GM18861 (cell line): ENCODE measurements around the gene EYS.

ENCODE experiments used
- ATAC-seq: cut with Tn5 transposase; IDR thresholded peaks from one replicate; pipeline ENCODE4 v1.9.1; 2021; ENCODE audit not compliant: unreplicated experiment

Gene EYS

DNA sequence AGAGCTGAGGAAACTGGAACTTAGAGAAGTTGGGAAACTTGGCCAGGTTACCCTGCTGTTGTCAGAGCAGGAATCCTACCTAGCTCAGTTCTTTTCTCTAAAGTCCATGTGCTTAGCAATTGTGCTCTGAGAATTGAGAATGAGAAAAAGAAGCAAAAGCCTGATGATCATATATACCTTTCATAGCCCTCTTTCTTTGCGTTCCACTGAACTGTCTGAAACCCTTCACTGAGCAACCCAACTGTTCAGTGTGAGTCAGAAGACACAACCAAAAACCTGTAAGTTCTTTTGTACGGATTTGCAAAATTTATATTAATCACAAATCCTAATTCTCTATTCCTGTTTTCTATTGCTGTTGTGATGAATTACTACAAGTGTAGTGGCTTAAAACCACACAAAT is 1990.9 kb downstream of the EYS start:
- no peak for ATAC-seq

DNA sequence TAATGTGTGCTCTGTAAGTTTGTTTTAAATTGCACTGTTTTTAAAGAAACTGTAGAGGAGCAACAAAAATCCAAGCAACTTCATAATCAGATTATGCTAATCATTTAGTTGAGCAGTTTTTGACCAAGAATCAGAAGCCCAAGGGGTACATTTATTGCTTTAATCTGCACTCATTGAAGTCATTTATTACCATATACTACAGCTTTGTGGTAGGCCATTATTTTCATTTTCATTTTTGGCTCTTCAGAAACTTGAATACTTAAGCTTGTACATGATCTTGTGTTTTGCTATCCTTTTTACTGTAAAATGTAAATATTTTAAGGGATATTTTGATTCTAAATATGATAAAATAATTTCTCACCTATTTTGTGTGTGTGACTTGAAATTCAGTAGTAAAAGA is 1992.9 kb downstream of the EYS start:
- ATAC-seq = no peak

DNA sequence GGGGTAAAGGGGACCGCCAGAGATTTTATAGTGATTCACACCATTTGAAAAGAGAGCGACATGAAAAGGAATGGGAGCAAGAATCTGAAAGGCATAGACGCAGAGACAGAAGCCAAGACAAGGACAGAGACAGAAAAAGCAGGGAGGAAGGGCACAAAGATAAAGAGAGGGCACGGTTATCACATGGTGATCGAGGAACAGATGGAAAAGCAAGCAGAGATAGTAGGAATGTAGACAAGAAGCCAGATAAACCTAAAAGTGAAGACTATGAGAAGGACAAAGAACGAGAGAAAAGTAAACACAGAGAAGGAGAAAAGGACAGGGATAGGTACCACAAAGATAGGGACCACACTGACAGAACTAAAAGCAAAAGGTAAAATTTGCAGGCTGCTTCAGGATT is 1993.7 kb downstream of the EYS start:
- no peak for ATAC-seq

DNA sequence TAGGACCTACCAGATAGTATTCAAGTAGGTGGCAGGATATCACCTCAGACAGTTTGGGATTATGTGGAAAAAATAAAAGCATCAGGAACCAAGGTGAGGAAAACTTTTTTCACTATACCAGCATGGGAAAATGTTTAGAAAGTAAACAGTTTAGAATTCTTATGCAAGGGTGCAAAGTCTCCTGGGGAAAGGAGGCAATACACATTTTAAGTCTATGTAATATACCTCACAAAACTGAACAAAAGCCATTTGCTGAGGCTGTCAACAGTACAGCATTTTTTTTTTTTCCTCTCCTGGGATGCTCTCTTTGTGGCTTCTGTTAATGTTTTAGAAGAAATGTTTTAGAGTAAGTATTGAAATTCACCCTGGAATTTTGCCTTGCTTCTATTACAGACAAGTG is 1997.9 kb downstream of the EYS start:
- ATAC-seq = no peak

DNA sequence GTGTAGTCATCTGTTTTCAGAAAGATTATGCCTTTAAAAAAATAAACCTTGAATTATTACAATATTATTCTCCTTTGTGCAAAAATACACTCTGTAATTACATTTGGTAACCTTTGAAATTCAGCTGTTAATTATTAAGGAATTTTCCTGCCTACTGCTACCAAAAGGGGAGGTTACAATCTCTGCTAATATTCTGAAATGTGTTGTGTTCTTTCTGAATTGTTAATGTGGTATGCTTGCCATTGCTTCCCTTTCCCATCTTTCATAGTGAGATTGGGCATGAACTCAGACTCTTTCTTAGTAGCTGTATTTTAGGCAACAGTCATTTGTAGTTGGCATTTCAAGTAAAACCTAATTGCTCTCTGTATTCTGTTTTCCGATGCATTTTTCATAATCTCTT is 1998.4 kb downstream of the EYS start:
- no peak for ATAC-seq

DNA sequence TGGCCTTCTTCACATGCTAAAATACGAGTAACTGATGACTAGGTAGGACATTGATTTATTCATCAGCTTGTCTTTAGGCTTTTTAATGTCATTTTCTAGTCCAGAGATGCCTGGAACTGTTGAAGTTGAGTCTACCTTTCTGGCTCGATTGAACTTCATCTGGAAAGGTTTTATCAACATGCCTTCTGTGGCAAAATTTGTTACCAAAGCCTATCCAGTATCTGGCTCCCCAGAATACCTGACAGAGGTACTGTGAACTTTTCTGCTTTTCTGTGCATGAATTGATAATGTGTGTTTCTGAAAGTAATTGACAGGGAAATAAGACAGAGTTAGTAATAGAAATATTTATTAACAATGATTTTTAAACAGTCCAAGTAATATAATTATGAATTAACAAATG is 2000.4 kb downstream of the EYS start:
- no peak for ATAC-seq

DNA sequence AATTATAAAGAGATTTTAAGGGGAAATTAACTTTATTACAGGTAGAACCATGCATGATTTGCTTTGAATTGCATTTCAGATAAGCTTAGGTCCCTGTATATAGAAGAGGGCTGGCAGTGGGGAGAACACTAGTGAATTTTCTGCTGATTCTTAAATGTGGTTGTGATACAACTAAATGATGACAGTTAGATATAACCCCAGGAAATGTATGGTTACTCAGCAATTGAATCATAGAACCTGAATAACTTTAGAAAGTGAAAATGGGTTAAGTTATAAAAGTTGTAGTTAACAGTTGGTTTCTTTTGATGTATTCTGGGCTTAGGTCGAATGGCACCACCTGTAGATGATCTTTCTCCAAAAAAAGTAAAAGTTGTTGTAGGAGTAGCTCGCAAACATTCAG is 2001.3 kb downstream of the EYS start:
- no peak for ATAC-seq

DNA sequence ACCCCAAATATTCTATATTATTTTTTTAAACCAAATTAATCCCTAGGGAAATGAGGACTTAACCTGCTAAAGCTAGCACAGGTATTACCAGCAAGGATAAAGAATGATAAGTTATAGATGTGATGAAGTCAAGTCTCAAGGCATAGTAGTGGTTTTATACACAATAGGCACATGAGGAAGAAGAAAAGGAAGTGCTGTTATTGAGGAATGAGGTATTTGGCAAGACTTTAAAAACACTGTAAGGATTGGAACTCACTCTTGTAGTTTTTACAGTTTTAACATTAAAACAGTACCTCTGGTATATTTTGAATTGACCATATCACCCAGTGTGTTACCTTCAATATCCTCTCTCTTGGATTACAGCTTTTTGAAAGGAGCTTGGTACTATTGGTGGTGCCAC is 2016.8 kb downstream of the EYS start:
- no peak for ATAC-seq

DNA sequence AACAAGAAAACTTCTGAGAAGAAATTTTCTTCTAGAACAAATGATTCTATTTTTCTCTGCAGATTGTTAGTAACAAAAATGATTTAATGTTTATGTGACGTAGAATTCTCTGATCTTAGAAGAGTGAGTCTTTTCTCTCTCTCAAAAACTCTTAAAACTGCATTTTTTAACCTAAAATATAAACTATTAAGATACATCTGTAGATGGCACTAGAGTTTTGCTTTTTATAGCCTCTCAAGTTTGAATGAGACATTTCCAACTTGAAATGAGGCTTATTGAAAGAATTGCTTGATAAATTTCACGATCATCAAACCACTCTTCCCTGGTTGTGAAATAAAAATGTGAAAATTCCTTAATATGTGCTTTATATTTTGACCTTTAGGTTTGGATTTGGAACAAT is 2017.6 kb downstream of the EYS start:
- ATAC-seq = no peak

DNA sequence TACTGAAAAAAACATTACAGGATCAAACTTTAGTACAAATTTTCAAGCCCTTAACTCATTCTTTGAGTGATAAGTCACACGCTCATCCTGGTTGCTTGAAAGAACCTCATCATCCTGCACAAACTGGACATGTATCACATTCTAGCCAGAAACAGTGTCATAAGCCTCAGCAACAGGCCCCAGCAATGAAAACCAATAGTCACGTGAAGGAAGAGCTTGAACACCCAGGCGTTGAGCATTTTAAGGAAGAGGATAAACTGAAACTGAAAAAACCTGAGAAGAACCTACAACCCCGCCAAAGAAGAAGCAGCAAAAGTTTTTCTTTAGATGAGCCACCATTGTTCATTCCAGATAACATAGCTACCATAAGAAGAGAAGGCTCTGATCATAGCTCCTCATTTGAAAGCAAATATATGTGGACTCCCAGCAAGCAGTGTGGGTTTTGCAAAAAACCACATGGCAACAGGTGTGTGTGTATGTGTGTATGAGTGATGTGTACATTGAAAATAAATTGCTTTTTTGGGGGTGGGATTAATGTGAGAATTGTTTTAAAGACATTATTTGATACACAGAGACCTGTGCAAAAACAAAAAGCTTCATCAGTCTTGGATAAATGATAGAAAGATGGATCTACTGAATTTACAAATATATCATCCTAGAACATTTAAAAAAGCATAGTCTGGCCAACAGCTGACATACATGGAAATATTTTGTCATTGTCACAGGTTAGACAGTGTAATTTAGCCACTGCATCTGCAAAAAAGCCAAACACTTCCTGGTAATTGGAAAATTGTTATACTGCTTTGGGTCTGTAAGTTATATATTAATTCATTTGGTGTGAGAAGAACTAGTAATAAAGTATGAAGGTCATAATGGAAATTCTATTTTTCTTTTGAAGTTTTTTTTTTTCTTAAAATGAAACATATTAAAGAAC is 2021.3 kb downstream of the EYS start:
- peak; percentile 74 for ATAC-seq

DNA sequence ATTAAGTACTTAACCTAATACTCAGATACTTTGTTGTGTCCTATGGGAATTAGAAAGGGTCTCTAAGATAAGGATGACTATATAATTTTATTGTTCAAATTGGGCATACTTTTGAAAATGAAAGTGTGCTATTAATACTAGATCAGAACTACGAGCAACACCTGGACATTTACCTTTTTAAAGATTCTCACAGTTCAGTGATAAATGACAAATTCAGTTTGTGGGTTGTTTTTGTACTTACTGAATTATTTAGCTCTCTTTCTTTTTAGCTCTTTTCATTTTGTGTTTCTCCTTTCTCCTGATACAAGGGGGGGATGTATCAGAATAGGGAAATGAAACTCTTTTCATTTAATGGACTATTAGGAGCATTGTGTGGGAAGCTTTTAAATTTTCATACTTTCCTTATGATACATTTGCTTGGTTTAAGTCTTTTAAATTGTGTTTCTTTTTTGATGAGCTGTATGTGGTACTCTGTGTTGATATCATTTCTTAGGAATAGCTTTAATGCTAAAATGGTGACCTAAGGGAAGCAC is 2023.9 kb downstream of the EYS start:
- no peak for ATAC-seq

DNA sequence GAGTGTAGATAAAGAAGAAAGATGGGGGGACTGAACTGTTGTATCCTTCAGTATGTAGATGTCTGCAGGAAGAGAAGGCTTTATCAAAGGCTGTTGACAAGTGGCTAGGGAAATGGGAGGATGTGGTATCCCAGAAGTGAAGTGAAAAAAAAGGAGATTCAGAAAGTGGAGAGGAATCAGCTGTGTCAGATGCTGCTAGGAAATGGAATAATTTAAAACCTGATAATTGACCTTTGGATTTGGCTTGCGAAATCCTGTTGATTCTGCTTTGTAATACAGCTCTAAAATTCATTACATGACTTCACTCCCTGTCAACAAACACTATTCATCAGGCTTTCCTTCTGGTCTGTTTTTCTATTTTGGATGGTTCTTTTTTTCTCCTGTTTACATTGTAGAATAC is 2029.7 kb downstream of the EYS start:
- ATAC-seq = no peak

DNA sequence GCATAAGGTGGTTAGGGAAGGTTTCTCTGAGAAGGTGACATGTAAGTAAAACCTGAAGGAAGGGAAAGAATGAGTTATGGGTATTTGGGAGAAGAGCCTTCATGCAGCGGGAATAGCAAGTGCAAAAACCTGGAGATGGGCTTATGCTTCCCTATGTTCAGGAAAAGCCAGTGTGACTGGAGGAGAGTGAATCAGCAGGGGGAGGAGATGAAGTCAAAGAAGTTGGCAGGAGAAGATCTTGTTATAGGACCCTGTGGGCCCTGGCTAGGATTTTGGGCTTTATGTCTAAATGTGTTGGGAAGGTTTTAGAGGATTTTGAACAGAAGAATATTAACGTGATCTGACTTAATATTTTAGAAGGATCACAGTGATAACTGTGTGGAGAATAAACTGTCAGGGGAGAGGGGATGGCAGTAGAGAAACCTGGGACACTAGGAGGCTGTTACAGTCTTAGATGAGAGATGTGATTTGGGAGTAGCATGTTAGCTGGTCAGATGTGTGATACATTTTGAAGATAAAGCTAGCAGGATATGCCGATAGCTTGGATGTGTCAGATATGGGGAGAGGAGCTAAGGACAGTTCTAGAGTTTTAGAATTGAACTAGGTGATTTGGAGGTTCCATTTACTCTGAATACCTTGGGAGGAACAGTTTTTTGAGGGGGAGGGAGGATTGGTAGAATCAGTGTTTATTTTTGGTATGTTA is 2030.5 kb downstream of the EYS start:
- no peak for ATAC-seq

DNA sequence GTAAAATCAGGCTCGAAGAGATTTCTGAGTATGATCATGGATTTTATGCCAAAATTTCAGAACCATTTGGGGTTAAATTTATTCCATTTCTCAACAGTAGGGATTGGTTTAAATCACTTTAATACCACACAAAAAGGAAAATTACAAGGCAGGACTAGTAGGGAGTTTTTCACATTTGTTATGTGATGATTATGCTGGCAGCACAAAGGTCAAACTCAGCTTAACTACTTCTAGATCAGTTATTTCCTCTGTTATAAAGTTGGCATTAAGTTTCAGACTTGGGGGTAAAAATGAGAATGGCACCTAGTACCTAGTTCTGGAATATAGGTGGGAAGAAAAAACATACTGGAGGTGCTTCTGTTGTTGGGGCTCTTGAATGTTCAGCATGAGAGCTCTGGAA is 2031.9 kb downstream of the EYS start:
- ATAC-seq = no peak

DNA sequence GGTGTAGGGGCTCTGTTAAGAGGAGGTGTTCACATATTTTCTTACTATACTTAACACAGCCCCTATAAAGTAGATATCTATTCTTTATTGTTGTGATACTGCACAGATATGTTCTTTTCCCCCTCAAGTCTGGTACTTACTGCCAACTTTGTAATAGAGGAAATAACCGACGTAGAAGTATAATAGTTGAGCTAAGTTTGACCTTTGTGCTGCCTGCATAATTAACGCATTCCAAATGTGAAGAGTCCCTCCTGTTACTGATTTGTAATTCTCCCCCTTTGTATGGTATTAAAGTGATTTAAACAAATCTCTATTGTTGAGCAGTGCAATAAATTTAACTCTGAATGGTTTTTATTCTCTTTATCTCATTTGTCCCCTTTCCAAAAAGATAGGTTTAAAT is 2032.4 kb downstream of the EYS start:
- no peak for ATAC-seq

DNA sequence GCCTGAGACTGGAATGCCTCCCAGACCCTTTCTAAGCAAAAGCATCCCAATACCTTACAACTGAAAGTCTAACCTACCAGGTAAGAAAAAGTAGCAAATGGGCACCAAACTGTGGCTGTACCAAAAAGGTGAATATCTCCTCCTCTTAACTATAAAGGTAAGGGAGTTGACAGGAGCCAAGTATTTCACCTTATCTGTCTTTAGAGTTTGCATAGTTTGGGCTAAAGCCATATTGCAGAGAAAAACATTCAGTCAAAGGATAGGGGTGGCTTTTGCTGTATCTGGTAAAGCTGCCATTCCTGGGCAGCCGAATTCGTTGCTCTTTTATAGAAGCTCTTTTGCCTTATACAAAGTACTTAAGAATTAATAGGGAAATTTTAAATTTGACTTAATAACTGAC is 2033.3 kb downstream of the EYS start:
- no peak for ATAC-seq

DNA sequence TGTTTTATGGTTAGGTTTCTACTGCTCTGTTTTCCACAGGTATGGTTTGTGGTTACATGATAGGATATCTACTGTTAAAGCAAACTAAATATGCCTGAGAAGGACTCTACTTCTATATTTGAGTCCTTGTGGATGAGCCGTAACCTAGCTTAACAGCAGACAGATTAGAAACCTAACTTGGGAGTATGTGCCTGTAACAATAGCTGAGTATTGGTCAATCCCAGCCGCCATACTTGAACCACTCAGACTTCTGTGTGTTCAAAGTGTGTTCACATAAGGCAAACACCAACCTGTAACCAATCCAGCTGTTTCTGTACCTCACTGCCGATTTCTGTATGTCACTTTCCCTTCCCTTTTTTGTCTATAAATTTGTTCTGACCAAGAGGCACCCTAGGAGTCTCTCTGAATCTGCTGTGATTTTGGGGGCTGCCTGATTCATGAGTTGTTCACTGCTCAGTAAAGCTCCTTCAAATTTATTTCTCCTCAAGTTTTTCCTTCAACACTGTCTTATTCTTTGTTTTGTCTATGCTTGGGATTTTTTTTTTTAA is 2034.4 kb downstream of the EYS start:
- ATAC-seq = no peak

DNA sequence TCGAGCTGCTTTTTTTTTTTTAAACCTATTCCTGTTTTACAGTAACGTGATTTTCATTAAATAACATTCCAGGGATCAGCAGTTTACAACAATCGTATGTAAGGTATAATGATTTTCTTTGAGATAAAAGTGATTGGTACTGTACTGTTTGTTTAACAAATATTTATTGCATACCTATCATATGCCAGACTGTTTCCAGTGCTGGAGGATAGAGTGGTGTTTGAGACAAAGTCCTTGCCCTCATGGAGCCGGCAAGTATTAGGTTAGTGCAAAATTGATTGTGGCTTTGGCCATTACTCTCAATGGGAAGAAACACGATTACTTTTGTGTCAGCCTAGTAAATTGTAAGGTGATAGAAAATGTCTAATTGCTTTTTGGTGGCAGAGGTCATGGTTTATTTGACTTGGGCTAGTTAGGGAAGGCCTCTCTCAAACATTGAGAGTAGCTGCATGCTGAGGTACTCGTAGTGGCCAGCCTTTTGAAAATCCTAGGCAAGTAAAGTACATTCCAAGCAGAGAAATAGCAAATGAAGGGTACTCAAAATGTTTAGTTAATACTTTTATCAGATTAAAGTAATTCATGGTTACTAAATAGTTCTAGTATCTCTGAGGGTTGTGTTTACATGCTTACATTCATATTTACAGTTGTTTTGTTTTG is 2035.8 kb downstream of the EYS start:
- no peak for ATAC-seq
